BLaER1 (cell line): ENCODE data around the gene TYK2.
"Not testable (repeated sequence)": the region's sequence is repeated elsewhere in the genome, so short reads cannot be mapped to it uniquely, and the experiment has no call there.

ENCODE experiments used
- H3K27ac ChIP-seq: shearing (Covaris generic); formaldehyde crosslinking; 2 replicates; pipeline ENCODE4 v1.8.1; 2022
- H3K27me3 ChIP-seq: shearing (Covaris generic); formaldehyde crosslinking; 2 replicates; pipeline ENCODE4 v1.8.1; 2022
- H3K36me3 ChIP-seq: shearing (Covaris generic); formaldehyde crosslinking; 2 replicates; pipeline ENCODE4 v1.8.1; 2022
- H3K4me1 ChIP-seq: shearing (Covaris generic); formaldehyde crosslinking; 2 replicates; pipeline ENCODE4 v1.8.1; 2022
- H3K4me2 ChIP-seq: shearing (Covaris generic); formaldehyde crosslinking; 2 replicates; pipeline ENCODE4 v1.8.1; 2022
- H3K4me3 ChIP-seq: shearing (Covaris generic); formaldehyde crosslinking; 2 replicates; pipeline ENCODE4 v1.8.1; 2022
- H3K9ac ChIP-seq: shearing (Covaris generic); formaldehyde crosslinking; 2 replicates; pipeline ENCODE4 v1.8.1; 2022
- H3K9me3 ChIP-seq: shearing (Covaris generic); formaldehyde crosslinking; 2 replicates; pipeline ENCODE4 v1.8.1; 2022
- H4K20me1 ChIP-seq: shearing (Covaris generic); formaldehyde crosslinking; 2 replicates; pipeline ENCODE4 v1.8.1; 2022
- Cebpa-rat ChIP-seq: shearing (Covaris generic); IDR thresholded peaks from 2 replicates; pipeline ENCODE4 v1.8.1; 2022

TYK2 gene

GRCh38 chr19:10419646-10420443, 39.5 kb upstream of the TYK2 start:
- Histone ChIP-seq H3K4me3 (peak overlapping the region; percentile 95), H3K36me3 (no peaks in the 10 kb centered on the region), H3K9me3 (no peaks in the 10 kb centered on the region), H3K27ac (peak overlapping the region; percentile 95), H4K20me1 (peaks cover 56% of the 10 kb centered on the region), H3K4me2 (peak overlapping the region; percentile 97), H3K9ac (peak overlapping the region; percentile 92), H3K4me1 (peaks cover 70% of the 10 kb centered on the region), H3K27me3 (no peaks in the 10 kb centered on the region)
- no peak for TF ChIP-seq Cebpa-rat

GRCh38 chr19:10419200-10419645, 38.9 kb upstream of the TYK2 start:
- peak overlapping the region; percentile 97 for H3K4me2 ChIP-seq
- H3K27me3 ChIP-seq = no peaks in the 10 kb centered on the region
- H3K9me3 ChIP-seq = peaks cover 5% of the 10 kb centered on the region; the same call in 1 of the 2 replicates
- no peaks in the 10 kb centered on the region for H3K36me3 ChIP-seq
- TF ChIP-seq Cebpa-rat = no peak
- peak overlapping the region; percentile 95 for H3K4me3 ChIP-seq
- peaks cover 51% of the 10 kb centered on the region for H4K20me1 ChIP-seq
- H3K9ac ChIP-seq = peak overlapping the region; percentile 92
- peaks cover 70% of the 10 kb centered on the region for H3K4me1 ChIP-seq
- H3K27ac ChIP-seq = peak overlapping the region; percentile 95

GRCh38 chr19:10418485-10419199, 38.3 kb upstream of the TYK2 start:
- Histone ChIP-seq H3K9me3 (peaks cover 5% of the 10 kb centered on the region; the same call in 1 of the 2 replicates), H3K27ac (peak overlapping the region; percentile 95), H3K36me3 (no peaks in the 10 kb centered on the region), H4K20me1 (peaks cover 45% of the 10 kb centered on the region), H3K9ac (peak overlapping the region; percentile 92), H3K27me3 (no peaks in the 10 kb centered on the region), H3K4me1 (peaks cover 70% of the 10 kb centered on the region), H3K4me3 (peak overlapping the region; percentile 95), H3K4me2 (peak overlapping the region; percentile 97)
- no peak for TF ChIP-seq Cebpa-rat

- Histone ChIP-seq H3K9me3 (peaks cover 5% of the 10 kb centered on the region; the same call in 1 of the 2 replicates), H3K27ac (peak overlapping the region; percentile 95), H4K20me1 (peaks cover 40% of the 10 kb centered on the region), H3K4me2 (peak overlapping the region; percentile 97), H3K27me3 (no peaks in the 10 kb centered on the region), H3K4me3 (peak overlapping the region; percentile 95), H3K9ac (peak overlapping the region; percentile 92), H3K4me1 (peaks cover 70% of the 10 kb centered on the region), H3K36me3 (no peaks in the 10 kb centered on the region)
- no peak for TF ChIP-seq Cebpa-rat
Observed at GRCh38 chr19:10418235-10418484, 37.8 kb upstream of the TYK2 start.

- Histone ChIP-seq H3K9ac (peak overlapping the region; percentile 92), H3K4me1 (peaks cover 71% of the 10 kb centered on the region), H3K4me3 (peak overlapping the region; percentile 95), H3K9me3 (peaks cover 5% of the 10 kb centered on the region; the same call in 1 of the 2 replicates), H4K20me1 (peaks cover 36% of the 10 kb centered on the region), H3K36me3 (no peaks in the 10 kb centered on the region), H3K27ac (peak overlapping the region; percentile 95), H3K4me2 (peak overlapping the region; percentile 97), H3K27me3 (no peaks in the 10 kb centered on the region)
- no peak for TF ChIP-seq Cebpa-rat
Observed at GRCh38 chr19:10417541-10418234, 37.3 kb upstream of the TYK2 start.

- Histone ChIP-seq H3K27ac (peak overlapping the region; percentile 95), H3K4me3 (peak overlapping the region; percentile 95), H3K27me3 (no peaks in the 10 kb centered on the region), H3K36me3 (no peaks in the 10 kb centered on the region), H3K4me2 (peak overlapping the region; percentile 97), H3K9me3 (peaks cover 5% of the 10 kb centered on the region; the same call in 1 of the 2 replicates), H4K20me1 (peaks cover 25% of the 10 kb centered on the region), H3K4me1 (peaks cover 71% of the 10 kb centered on the region), H3K9ac (peak overlapping the region; percentile 81)
- TF ChIP-seq Cebpa-rat = no peak
Observed at GRCh38 chr19:10416380-10417257, 36.2 kb upstream of the TYK2 start.

- Histone ChIP-seq H3K27ac (peak overlapping the region; percentile 95), H3K36me3 (no peaks in the 10 kb centered on the region), H3K9me3 (peaks cover 5% of the 10 kb centered on the region; the same call in 1 of the 2 replicates), H3K27me3 (no peaks in the 10 kb centered on the region), H3K4me1 (peaks cover 71% of the 10 kb centered on the region), H3K4me3 (peak overlapping the region; percentile 95), H4K20me1 (peaks cover 19% of the 10 kb centered on the region), H3K9ac (peak overlapping the region; percentile 81), H3K4me2 (peak overlapping the region; percentile 97)
- TF ChIP-seq Cebpa-rat = no peak
Observed at GRCh38 chr19:10416083-10416379, 35.7 kb upstream of the TYK2 start.

GRCh38 chr19:10412257-10412977, 32.0 kb upstream of the TYK2 start:
- Histone ChIP-seq H3K9ac (peak overlapping the region; percentile 80), H3K9me3 (peaks cover 5% of the 10 kb centered on the region; the same call in 1 of the 2 replicates), H3K4me1 (peaks cover 94% of the 10 kb centered on the region), H3K36me3 (no peaks in the 10 kb centered on the region), H3K27me3 (no peaks in the 10 kb centered on the region), H3K4me2 (peak overlapping the region; percentile 97), H4K20me1 (peaks cover 2% of the 10 kb centered on the region; the same call in 1 of the 2 replicates), H3K27ac (peak overlapping the region; percentile 95), H3K4me3 (peak overlapping the region; percentile 52)
- no peak for TF ChIP-seq Cebpa-rat

GRCh38 chr19:10411224-10411623, 30.9 kb upstream of the TYK2 start:
- peak overlapping the region; percentile 52 for H3K4me3 ChIP-seq
- peak overlapping the region; percentile 97 for H3K4me2 ChIP-seq
- H3K9me3 ChIP-seq, H3K36me3 ChIP-seq, H4K20me1 ChIP-seq, H3K27me3 ChIP-seq: not testable (repeated sequence)
- peak overlapping the region; percentile 80 for H3K9ac ChIP-seq
- H3K27ac ChIP-seq = peak overlapping the region; percentile 95
- peaks cover 100% of the 10 kb centered on the region for H3K4me1 ChIP-seq
